ENCODE data around the gene HOXD9. TPM values are rescaled to one million over a fixed set of nuclear protein-coding genes. Genes with fewer than 3 reads are reported as not detected.

The HOXD9 gene
- total RNA-seq, 1 experiment from 2014 or later, result 3.6 TPM

DNA sequence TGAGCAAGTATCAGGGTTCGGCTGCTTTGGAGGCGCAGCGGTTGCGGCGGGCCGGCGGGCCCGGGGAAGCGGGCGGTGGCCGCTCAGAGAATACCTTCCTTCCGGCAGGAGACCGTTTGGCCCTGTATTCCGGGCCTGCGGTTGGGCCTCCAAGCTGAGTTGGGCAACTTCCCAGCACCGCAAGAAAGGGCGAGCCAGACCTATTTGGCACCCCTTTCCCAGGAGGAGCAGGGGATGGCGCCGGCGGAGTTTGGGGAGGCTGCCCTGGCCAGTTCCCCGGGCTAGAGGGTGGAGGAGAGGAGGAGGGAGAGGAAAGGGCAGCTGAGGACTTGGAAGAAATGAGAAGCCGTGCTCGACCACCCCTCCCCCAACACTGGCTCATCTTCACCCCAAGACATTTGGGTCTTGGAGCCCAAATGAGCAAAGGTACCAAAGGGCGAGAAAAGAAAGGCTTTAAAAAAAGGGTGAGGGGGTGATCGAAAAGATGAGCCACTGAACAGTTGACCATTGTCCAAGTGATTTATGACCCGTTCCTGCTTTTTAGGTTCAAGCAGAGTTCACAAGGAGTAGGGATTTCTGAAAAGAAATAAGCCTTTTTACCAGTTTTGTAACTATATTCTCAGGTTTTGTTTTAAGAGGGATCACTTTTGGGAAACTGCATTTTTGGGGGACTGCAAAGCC is 43.0 kb downstream of the HOXD9 start:
- no peak for DNase-seq (ENCODE audit: low spot score)

DNA sequence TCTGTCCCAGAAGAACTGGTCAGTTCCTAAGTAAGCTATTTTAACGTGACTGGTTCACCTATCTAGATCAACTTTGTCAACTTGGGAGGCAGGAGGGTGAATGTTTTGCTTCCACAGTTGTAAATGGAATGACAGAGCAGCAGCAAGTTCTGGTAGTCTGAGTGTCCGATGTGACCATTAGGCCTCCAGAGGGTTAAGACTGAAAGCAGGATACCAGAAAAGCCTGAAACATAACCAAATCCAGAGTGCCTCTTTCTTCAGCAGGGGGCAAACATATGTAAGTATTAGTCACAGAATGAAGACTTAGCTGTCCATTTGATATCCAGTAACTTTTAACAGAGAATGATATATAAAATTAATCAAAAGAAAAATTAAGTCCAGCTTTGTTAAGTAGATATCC is 43.8 kb downstream of the HOXD9 start:
- DNase-seq (ENCODE audit: low spot score), result no peak

DNA sequence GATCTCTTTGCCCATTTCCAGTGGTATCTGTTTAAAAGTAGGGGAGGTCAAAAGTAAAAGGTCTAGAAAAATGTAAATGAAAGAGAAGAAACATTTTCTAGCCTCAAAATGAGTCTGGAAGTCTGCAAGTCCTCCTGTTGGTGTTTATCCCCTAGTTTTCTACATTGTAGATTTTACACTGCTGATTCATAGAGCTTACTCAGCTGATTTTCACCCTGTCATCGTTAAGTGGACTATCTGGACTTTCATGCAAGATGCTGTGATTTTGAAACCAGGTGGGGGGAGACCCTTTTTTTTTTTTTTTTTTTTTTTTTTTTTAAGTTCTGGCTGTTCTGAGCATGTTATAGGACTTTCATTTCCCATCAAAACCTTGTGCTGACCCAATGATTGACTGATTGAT is 44.9 kb downstream of the HOXD9 start:
- DNase-seq (ENCODE audit: low spot score), result no peak

DNA sequence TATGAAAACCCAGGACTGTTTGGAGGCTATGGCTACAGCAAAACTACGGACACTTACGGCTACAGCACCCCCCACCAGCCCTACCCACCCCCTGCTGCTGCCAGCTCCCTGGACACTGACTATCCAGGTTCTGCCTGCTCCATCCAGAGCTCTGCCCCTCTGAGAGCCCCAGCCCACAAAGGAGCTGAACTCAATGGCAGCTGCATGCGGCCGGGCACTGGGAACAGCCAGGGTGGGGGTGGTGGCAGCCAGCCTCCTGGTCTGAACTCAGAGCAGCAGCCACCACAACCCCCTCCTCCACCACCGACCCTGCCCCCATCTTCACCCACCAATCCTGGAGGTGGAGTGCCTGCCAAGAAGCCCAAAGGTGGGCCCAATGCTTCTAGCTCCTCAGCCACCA is 46.7 kb downstream of the HOXD9 start:
- DNase-seq (ENCODE audit: low spot score), result no peak

DNA sequence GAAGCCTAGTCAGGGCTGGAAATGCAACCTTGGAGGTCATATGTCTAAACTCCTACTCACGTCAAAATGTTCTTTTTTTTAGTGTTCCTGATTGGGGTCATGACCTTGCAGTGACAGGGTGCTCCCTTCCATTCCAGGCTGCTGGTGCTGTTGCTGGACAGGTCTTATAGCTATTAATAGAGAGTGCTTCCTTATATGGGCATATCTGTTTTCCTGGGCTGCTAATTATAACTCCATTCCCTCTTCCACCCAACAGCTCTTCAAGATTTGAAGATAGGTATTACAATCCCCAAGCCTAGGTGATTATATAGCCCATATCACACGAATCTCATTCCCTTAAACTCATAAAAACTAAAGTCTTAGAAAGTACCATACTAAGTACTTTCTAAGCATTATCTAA is 47.2 kb downstream of the HOXD9 start:
- no peak for DNase-seq (ENCODE audit: low spot score)

DNA sequence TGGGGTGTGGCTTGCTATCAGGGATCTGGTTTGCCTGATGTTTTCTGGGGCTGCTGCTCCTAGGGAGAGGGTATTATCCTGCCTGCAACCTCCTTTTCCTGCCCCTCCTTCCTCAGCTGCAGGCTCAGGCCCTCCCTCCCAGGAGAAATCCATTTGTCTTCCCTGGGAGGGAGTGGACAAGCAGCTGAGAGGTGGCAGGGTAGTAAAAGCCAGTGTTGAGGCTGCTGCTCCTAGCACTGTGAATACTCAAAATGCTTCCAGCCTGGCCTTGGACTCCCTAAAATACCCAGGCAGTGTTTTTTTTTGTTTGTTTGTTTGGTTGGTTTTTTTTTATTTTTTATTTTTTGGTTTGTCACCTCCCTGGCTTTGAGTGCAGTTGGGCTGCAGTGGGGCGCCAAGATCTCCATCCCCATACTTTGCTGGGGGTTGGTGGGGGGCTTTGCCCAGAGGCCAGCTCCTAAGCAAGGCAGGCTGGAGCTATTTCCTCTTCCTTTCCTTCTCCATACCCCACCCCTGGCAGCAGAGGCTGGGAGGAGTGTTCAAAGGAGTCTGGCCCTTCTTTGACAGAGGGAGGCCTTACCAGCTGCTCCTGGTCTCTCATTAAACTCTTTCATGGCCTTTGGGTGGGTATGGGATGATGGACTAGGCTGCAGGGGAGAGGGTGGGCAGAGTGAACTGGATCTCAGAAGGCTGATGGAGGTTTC is 48.2 kb downstream of the HOXD9 start:
- no peak for DNase-seq (ENCODE audit: low spot score)

DNA sequence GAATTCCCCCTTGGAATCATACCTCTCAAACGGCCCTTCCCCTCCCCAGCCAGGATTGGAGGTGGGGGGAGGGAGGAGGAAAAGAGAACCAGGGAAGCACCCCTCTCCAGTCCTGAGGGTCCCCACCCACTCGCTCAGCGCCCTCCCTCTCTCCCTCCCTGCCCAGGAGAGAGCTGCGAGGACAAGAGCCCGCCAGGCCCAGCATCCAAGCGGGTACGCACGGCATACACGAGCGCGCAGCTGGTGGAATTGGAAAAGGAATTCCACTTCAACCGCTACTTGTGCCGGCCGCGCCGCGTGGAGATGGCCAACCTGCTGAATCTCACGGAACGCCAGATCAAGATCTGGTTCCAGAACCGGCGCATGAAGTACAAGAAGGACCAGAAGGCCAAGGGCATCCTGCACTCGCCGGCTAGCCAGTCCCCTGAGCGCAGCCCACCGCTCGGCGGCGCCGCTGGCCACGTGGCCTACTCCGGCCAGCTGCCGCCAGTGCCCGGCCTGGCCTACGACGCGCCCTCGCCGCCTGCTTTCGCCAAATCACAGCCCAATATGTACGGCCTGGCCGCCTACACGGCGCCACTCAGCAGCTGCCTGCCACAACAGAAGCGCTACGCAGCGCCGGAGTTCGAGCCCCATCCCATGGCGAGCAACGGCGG is 49.0 kb downstream of the HOXD9 start:
- DNase-seq (ENCODE audit: low spot score), result no peak

DNA sequence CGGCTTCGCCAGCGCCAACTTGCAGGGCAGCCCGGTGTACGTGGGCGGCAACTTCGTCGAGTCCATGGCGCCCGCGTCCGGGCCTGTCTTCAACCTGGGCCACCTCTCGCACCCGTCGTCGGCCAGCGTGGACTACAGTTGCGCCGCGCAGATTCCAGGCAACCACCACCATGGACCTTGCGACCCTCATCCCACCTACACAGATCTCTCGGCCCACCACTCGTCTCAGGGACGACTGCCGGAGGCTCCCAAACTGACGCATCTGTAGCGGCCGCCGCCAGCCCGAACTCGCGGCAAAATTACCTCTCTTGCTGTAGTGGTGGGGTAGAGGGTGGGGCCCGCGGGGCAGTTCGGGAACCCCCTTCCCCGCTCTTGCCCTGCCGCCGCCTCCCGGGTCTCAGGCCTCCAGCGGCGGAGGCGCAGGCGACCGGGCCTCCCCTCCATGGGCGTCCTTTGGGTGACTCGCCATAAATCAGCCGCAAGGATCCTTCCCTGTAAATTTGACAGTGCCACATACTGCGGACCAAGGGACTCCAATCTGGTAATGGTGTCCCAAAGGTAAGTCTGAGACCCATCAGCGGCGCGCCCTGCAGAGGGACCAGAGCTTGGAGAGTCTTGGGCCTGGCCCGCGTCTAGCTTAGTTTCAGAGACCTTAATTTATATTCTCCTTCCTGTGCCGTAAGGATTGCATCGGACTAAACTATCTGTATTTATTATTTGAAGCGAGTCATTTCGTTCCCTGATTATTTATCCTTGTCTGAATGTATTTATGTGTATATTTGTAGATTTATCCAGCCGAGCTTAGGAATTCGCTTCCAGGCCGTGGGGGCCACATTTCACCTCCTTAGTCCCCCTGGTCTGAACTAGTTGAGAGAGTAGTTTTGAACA is 49.7 kb downstream of the HOXD9 start:
- DNase-seq (ENCODE audit: low spot score), result no peak

DNA sequence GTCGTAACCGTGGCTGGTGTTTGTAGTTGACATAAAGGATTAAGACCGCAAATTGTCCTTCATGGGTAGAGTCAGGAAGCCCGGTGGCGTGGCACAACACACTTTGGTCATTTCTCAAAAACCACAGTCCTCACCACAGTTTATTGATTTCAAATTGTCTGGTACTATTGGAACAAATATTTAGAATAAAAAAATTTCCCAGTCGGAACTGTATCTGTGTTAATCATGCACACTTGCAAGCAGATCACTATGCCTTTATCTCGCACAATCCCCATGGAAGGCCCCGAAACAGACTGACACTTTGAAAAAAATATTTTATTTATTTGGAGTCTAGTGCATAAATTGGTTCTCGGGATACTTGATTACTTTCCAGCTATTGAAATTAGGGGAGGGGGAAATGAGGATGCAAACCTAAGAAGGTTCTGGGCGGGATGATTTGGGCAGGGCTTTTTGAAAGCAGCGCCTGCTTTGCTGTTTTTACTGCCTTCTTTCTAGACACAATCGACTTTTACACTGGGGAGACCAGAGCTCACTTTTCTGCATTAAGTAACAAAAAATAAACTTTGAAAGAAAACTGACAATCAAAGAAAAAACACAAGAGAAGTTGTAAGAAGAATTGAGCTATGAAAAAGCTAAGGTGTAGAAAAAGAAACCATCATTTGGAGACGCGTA is 50.5 kb downstream of the HOXD9 start:
- no peak for DNase-seq (ENCODE audit: low spot score)

DNA sequence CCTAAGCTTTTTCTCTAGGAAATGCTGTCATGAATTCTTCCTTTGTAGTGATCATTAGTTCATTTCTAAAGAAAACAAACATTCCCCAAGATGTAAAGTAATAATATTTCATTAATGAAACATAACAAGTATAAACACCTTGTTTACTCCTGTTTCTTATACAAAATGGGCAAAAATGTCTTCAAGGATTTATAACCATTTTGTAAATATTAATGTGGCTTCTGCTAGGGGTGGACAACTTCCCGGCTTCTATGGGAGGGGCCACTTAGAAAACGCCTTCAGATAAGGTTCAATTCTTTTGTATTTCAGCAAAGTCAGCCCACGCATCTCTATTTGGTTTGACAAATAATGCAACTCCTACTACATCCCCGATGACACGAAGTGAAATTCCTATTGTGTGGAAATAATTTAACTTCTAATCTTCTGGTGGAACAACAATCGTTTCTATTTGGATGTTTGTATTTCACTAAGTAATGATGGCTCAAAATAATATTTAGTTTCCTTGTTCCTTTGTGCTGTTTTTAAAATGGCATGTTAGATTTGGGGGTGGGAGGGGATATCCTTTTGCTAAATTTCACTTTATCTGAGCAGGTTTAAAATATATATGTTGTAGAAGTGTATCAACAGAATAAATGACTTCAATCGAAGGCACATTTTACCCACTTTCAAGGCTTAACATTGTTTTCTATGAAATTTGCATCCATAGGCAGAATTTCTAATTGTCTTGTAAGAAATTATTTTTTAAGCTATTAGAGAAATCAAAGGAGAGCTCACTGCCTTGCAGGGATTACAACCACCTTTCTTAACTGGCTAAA is 51.3 kb downstream of the HOXD9 start:
- no peak for DNase-seq (ENCODE audit: low spot score)

DNA sequence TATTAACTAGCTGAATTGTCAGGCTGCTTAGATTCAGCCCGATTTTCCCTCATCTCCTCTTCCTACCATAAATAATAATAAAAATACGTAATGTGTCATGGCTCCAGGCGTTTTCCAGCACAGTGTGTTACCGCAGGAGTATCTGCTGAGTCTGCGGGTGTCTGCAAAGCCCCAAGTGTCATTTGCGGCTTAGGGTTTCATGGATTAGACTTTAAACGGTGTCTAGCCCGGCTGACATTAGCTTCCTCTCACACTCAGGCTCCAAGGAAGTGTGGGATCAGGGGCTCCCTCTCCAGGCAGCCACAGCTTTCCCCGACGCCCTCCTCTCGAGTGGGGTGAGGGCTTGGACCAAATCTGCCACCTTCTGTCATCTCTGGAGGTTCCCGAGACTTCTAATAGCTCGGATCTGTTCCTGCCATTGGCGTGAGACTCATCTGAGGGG is 51.9 kb downstream of the HOXD9 start:
- DNase-seq (ENCODE audit: low spot score), result no peak

Other genes starting within 250 kb of the HOXD9 start
- gene LNPK, start 120.5 kb upstream of the HOXD9 start, total RNA-seq (2014; rRNA removed; shearing (Covaris generic)), result 37.6 and 58.7 TPM in 2 replicates
- gene EVX2, start 38.8 kb upstream of the HOXD9 start, total RNA-seq (2014; rRNA removed; shearing (Covaris generic)), result not detected in 2 replicates
- gene HOXD13, start 30.0 kb upstream of the HOXD9 start, total RNA-seq (2014; rRNA removed; shearing (Covaris generic)), result 4.2 and 5.2 TPM in 2 replicates
- gene HOXD12, start 22.9 kb upstream of the HOXD9 start, total RNA-seq (2014; rRNA removed; shearing (Covaris generic)), result not detected in 2 replicates
- 17.3 and 23.9 TPM in 2 replicates for gene HOXD11, start 15.4 kb upstream of the HOXD9 start, total RNA-seq (2014; rRNA removed; shearing (Covaris generic))
- 18.1 and 21.7 TPM in 2 replicates for gene HOXD10, start 5.9 kb upstream of the HOXD9 start, total RNA-seq (2014; rRNA removed; shearing (Covaris generic))
- 11.6 and 20.4 TPM in 2 replicates for gene HOXD8, start 7.0 kb downstream of the HOXD9 start, total RNA-seq (2014; rRNA removed; shearing (Covaris generic))
- 0.77 and 3.9 TPM in 2 replicates for gene HOXD4, start 28.8 kb downstream of the HOXD9 start, total RNA-seq (2014; rRNA removed; shearing (Covaris generic))
- 1.0 TPM in 2 replicates for gene HOXD3, start 34.6 kb downstream of the HOXD9 start, total RNA-seq (2014; rRNA removed; shearing (Covaris generic))
- gene HOXD1, start 65.9 kb downstream of the HOXD9 start, total RNA-seq (2014; rRNA removed; shearing (Covaris generic)), result 0.34 TPM in 1 of 2 replicates, not detected in the other
- 82.0 and 108 TPM in 2 replicates for gene MTX2, start 146.7 kb downstream of the HOXD9 start, total RNA-seq (2014; rRNA removed; shearing (Covaris generic))